ENCODE data around the gene SIRT6. TPM values are rescaled to one million over a fixed set of nuclear protein-coding genes. Genes with fewer than 3 reads are reported as not detected.
"Not testable (repeated sequence)": the region's sequence is repeated elsewhere in the genome, so short reads cannot be mapped to it uniquely, and the experiment has no call there.

Gene SIRT6
- 100 to 1,000 TPM in 2 of 5 donors, 10 to 100 TPM in 3; 14.0 to 160 (median 28.0) TPM for total RNA-seq
- polyA plus RNA-seq, result 10 to 100 TPM; 17.7 to 23.9 (median 19.5) TPM
- long read RNA-seq, donor 1, result 0 reads
- long read RNA-seq, donor 2, partial matches to known transcripts, result 0 of 7 reads
- long read RNA-seq, donor 2, other reads (novel, unspliced or antisense), result 0 of 7 reads
- long read RNA-seq, donor 3, partial matches to known transcripts, result 0 of 7 reads
- long read RNA-seq, donor 3, other reads (novel, unspliced or antisense), result 0 of 7 reads
- long read RNA-seq, donor 4, result 0 reads
- long read RNA-seq, donor 5, partial matches to known transcripts, result 0 of 3 reads
- long read RNA-seq, donor 5, other reads (novel, unspliced or antisense), result 0 of 3 reads
- long read RNA-seq, donor 6, transcript SIRT6-202 (8 exons, 1,641 nt), result major isoform, 7 of 10 reads
- long read RNA-seq, donor 6, partial matches to known transcripts, result 0 of 10 reads
- long read RNA-seq, donor 6, other reads (novel, unspliced or antisense), result 0 of 10 reads
- long read RNA-seq, donor 7, partial matches to known transcripts, result 0 of 1 reads
- long read RNA-seq, donor 7, other reads (novel, unspliced or antisense), result 0 of 1 reads
- long read RNA-seq, donor 8, partial matches to known transcripts, result 0 of 2 reads
- long read RNA-seq, donor 8, other reads (novel, unspliced or antisense), result 0 of 2 reads
- long read RNA-seq, donor 9, partial matches to known transcripts, result 0 of 2 reads
- long read RNA-seq, donor 9, other reads (novel, unspliced or antisense), result 0 of 2 reads
- long read RNA-seq, donor 10, result 0 reads

DNA sequence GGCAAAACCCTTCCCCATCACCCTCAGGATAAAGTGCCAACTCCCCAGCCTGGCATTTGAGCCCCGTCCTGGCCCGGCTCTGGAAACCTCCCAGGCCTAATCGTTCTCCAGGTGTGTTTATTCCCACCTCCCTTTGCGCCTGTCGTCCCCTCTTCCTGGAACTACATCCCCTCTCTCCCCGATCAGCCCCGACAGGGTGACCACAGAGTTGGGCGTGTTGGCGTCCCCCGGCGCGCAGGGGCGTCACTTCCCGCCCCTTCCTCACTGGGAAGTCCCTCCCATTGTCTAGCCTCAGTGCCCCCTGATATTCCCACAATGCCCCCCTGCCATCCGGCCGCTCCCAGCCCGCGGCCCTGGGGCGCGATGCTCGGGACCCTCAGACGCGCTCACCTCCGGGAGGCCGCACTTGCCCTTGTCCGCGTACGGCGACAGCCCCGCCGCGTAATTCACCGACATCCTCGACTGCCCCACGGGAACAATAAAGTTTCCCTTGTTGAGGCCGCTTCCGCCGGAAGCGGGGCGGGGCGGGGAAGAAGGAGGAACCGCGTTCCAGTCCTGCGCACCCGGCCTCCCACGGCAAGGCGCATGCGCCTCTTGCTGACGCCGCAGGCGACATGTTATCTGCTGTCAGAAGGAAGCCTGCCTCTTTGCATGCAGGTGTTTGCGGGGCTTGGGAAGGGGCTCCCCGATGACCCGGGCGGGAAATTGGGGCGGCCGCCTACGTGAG lies at the start of gene SIRT6, which contains the start of gene ANKRD24:
Gene SIRT6 (minus strand): TSS at position 480 of the 727 bp plus-strand sequence. CDS start 24 bp downstream, at position 456.
Gene ANKRD24 (plus strand): TSS at position 606 of the 727 bp plus-strand sequence. CDS start 3,737 bp downstream, outside the sequence.
- intact Hi-C loops (cut with DNase I; ENCODE audit: low total_unique reads), result loop anchor here (10.0 kb wide), 1 partner anchor 197 kb away; the partner anchor contains the start of gene EEF2
- peaks cover 20 to 44% (median 34%) of the 10 kb centered on the region in 4 donors for H3K4me1 ChIP-seq
- H3K27me3 ChIP-seq, result peaks cover 0 to 12% (median 0%) of the 10 kb centered on the region in 3 donors
- peak within 1 kb of the TSS; percentile 83 to 89 (median 86) for H3K27ac ChIP-seq
- WGBS, 5 donors, result 0 to 1% (median 0%) methylated on average over 41 to 58 of the region's 58 CpGs
- H3K9me3 ChIP-seq, result no peaks in the 10 kb centered on the region
- peak within 1 kb of the TSS; percentile 73 to 96 (median 88) for H3K4me3 ChIP-seq
- peak; percentile 97 to 98 for DNase-seq
- H3K36me3 ChIP-seq, result peaks cover 16 to 34% (median 29%) of the 10 kb centered on the region in 4 donors
- TF ChIP-seq, protein P1, sequence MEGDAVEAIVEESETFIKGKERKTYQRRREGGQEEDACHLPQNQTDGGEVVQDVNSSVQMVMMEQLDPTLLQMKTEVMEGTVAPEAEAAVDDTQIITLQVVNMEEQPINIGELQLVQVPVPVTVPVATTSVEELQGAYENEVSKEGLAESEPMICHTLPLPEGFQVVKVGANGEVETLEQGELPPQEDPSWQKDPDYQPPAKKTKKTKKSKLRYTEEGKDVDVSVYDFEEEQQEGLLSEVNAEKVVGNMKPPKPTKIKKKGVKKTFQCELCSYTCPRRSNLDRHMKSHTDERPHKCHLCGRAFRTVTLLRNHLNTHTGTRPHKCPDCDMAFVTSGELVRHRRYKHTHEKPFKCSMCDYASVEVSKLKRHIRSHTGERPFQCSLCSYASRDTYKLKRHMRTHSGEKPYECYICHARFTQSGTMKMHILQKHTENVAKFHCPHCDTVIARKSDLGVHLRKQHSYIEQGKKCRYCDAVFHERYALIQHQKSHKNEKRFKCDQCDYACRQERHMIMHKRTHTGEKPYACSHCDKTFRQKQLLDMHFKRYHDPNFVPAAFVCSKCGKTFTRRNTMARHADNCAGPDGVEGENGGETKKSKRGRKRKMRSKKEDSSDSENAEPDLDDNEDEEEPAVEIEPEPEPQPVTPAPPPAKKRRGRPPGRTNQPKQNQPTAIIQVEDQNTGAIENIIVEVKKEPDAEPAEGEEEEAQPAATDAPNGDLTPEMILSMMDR (IDR thresholded peaks at IDR 0.05), result peak in 1 of 7 experiments; percentile 36
- TF ChIP-seq POLR2A (IDR thresholded peaks at IDR 0.05), result peak in 1 of 4 donors; percentile 58
- no peak for TF ChIP-seq EP300 (IDR thresholded peaks at IDR 0.05)
- peak; percentile 91 to 97 (median 94) for TF ChIP-seq POLR2AphosphoS5 (IDR thresholded peaks at IDR 0.05)

DNA sequence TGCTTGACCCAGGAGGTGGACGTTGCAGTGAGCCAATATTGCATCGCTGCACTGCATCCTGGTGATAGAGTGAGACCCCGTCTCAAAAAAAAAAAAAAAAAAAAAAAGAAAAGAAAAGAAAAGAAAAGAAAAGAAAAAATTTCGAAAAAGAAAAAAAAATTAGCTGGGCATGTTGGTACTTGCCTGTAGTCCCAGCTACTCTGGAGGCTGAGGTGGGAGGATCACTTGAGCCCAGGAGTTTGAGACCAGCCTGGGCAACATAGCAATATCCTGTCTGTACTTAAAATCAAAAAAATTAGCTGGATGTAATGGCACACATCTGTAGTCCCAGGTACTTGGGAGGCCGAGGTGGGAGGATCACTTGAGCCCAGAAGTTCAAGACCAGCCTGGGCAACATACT lies 49.8 kb upstream of the SIRT6 start:
- H3K27ac ChIP-seq; intact Hi-C loops (cut with DNase I; ENCODE audit: low total_unique reads): not testable (repeated sequence)
- peaks cover 0 to 97% (median 35%) of the 10 kb centered on the region in 3 donors for H3K27me3 ChIP-seq

DNA sequence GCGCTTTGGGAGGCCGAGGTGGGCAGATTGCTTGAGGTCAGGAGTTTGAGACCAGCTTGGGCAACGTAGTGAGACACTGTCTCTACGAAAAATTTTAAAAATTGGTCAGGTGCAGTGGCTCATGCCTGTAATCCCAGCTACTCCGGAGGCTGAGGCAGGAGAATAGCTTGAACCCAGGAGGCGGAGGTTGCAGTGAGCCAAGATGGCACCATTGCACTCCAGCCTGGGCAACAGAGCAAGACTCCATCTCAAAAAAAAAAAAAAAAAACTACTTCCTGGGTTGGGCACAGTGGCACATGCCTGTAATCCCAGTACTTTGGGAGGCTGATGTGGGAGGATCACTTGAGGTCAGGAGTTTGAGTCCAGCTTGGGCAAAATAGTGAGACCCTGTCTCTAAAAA lies 49.2 kb upstream of the SIRT6 start:
- H3K4me1 ChIP-seq; intact Hi-C loops (cut with DNase I; ENCODE audit: low total_unique reads); DNase-seq; H3K36me3 ChIP-seq; H3K27ac ChIP-seq; H3K4me3 ChIP-seq; H3K9me3 ChIP-seq: not testable (repeated sequence)
- peaks cover 0 to 93% (median 35%) of the 10 kb centered on the region in 3 donors for H3K27me3 ChIP-seq
- 82 to 96% (median 92%) methylated on average over 6 of the region's 6 CpGs for WGBS, 5 donors

More for the DNA sequence above, 49.8 kb upstream of the SIRT6 start:
- not testable (repeated sequence) for H3K36me3 ChIP-seq, H3K4me3 ChIP-seq, DNase-seq, H3K4me1 ChIP-seq, H3K9me3 ChIP-seq
- 72 to 86% (median 83%) methylated on average over 5 of the region's 5 CpGs for whole genome bisulfite sequencing, 5 donors

DNA sequence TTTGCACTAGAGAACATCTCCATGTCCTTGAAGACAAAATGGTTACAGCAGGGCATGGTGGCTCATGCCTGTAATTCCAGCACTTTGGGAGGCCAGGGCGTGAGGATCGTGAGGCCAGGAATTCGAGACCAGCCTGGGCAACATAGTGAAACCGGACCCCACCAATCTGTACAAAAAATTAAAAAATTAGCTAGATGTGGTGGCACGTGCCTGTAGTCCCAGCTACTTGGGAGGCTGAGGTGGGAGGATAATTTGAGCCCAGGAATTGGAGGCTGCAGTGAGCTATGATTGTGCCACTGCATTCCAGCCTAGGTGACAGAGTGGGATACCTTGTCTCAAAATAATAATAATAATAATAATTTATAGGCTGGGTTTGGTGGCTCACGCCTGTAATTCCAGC lies 47.9 kb upstream of the SIRT6 start:
- H3K4me3 ChIP-seq; H3K9me3 ChIP-seq; H3K4me1 ChIP-seq; intact Hi-C loops (cut with DNase I; ENCODE audit: low total_unique reads); H3K36me3 ChIP-seq; DNase-seq; H3K27ac ChIP-seq: not testable (repeated sequence)
- peaks cover 0 to 81% (median 35%) of the 10 kb centered on the region in 3 donors for H3K27me3 ChIP-seq
- 76 to 92% (median 85%) methylated on average over 6 of the region's 6 CpGs for WGBS, 5 donors

DNA sequence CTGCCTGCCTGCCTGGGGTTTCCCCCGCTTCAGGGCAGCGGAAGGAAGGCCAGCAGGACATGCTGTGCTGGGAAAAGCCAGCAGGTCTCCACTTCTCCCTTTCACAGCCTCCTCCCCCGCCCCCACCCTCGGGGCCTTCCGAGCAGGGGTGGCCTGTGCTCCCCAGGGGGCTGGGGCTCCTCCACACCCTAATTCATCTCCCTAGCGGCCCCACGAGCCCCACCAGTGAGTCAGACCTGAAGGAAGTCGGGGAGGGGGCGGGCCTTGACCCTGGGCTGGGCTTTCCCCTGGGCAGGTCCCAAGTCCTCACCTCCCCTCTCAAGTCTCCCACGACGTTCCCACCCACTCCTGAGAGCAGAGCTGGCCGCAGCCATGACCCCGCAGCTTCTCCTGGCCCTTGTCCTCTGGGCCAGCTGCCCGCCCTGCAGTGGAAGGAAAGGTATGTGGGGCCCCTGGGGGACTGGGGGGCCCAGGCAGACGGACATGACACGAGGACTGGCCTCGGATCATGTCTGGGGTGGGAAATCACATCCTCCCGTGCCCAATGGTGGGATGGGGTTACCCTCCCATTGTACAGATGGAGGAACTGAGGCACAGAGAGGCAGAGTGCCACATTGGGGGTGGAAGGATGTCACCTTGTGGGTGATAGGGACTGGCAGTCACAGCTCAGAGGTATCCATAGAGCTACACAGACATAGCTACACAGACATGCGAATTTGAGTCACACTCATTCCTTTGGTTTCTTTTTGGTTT lies 47.0 kb upstream of the SIRT6 start, which contains the start of gene EBI3:
Gene EBI3 (plus strand): TSS at position 345 of the 753 bp plus-strand sequence. CDS start 28 bp downstream, at position 373.
- no peak for TF ChIP-seq POLR2A (IDR thresholded peaks at IDR 0.05)
- TF ChIP-seq, protein P1 (IDR thresholded peaks at IDR 0.05), result no peak
- TF ChIP-seq EP300 (IDR thresholded peaks at IDR 0.05), result no peak
- TF ChIP-seq POLR2AphosphoS5 (IDR thresholded peaks at IDR 0.05), result no peak
- H3K4me1 ChIP-seq, result peaks cover 0 to 8% (median 0%) of the 10 kb centered on the region in 4 donors
- 10 to 17% (median 12%) methylated on average over 14 to 19 of the region's 19 CpGs for WGBS, 5 donors
- no peaks in the 10 kb centered on the region for H3K9me3 ChIP-seq
- no peak within 1 kb of the TSS for H3K27ac ChIP-seq
- intact Hi-C loops (cut with DNase I; ENCODE audit: low total_unique reads), result no loop called here
- DNase-seq, result peak in 1 of 2 donors; percentile 45
- H3K36me3 ChIP-seq, result no peaks in the 10 kb centered on the region
- peaks cover 0 to 74% (median 35%) of the 10 kb centered on the region in 3 donors for H3K27me3 ChIP-seq
- H3K4me3 ChIP-seq, result peak within 1 kb of the TSS in 2 of 4 donors; percentile 2 to 13

Measured in stomach (tissue), 19 donors.